MG63 (cell line): ENCODE results near the gene BCL11B. TPM values are rescaled to one million over a fixed set of nuclear protein-coding genes. Genes with fewer than 3 reads are reported as not detected.
"Not testable (repeated sequence)": the region's sequence is repeated elsewhere in the genome, so short reads cannot be mapped to it uniquely, and the experiment has no call there.

Experiments
- DNase-seq: peaks from one replicate; pipeline ENCODE4 v3.0.0-alpha.2; 2020
- H3K27me3 ChIP-seq: fragments of 250-450 bp; sonication (Bioruptor Pico); 2 replicates; pipeline ENCODE4 v1.5.1; 2020; ENCODE audit warnings: mild to moderate bottlenecking, moderate library complexity
- H3K36me3 ChIP-seq: fragments of 250-450 bp; sonication (Bioruptor Pico); 2 replicates; pipeline ENCODE4 v1.5.1; 2020; ENCODE audit warnings: mild to moderate bottlenecking, moderate library complexity
- H3K4me3 ChIP-seq: fragments of 250-450 bp; sonication (Bioruptor Pico); 2 replicates; pipeline ENCODE4 v1.5.1; 2020; ENCODE audit warnings: mild to moderate bottlenecking, moderate library complexity
- H3K9me3 ChIP-seq: fragments of 250-450 bp; sonication (Bioruptor Pico); 2 replicates; pipeline ENCODE4 v1.5.1; 2020; ENCODE audit warnings: mild to moderate bottlenecking, moderate library complexity
- total RNA-seq: library from RNA; depleted of rRNA; stranded (reverse); fragments of >200 nt; shearing (Covaris generic); gene quantifications from 2 replicates; pipeline ENCODE4 v1.2.3, GENCODE V29; 2014; ENCODE audit warnings: low replicate concordance

Gene BCL11B
- total RNA-seq, 1 experiment from 2014 or later, result not detected

- no peak for DNase-seq
These were observed 80.5 kb downstream of the BCL11B start for GRCh38 chr14:99191395-99192027.

GRCh38 chr14:99190696-99191394, 81.2 kb downstream of the BCL11B start:
- DNase-seq, result no peak
- H3K27me3 ChIP-seq, result no peaks in the 10 kb centered on the region
- H3K9me3 ChIP-seq, result no peaks in the 10 kb centered on the region
- H3K4me3 ChIP-seq, result no peak overlapping the region
- H3K36me3 ChIP-seq, result no peaks in the 10 kb centered on the region

More at GRCh38 chr14:99191395-99192027, 80.5 kb downstream of the BCL11B start:
- Histone ChIP-seq H3K9me3 (no peaks in the 10 kb centered on the region), H3K4me3 (peak overlapping the region; percentile 35), H3K27me3 (no peaks in the 10 kb centered on the region), H3K36me3 (no peaks in the 10 kb centered on the region)

GRCh38 chr14:99189201-99189801, 82.7 kb downstream of the BCL11B start:
- no peak for DNase-seq
- no peak overlapping the region for H3K4me3 ChIP-seq
- H3K36me3 ChIP-seq, result no peaks in the 10 kb centered on the region
- H3K27me3 ChIP-seq, result no peaks in the 10 kb centered on the region
- no peaks in the 10 kb centered on the region for H3K9me3 ChIP-seq

- no peak for DNase-seq
- no peaks in the 10 kb centered on the region for H3K36me3 ChIP-seq
- H3K9me3 ChIP-seq, result no peaks in the 10 kb centered on the region
- H3K27me3 ChIP-seq, result no peaks in the 10 kb centered on the region
- no peak overlapping the region for H3K4me3 ChIP-seq
These were observed 83.2 kb downstream of the BCL11B start for GRCh38 chr14:99188731-99189191.

GRCh38 chr14:99187858-99188257, 84.1 kb downstream of the BCL11B start:
- Histone ChIP-seq H3K4me3 (no peak overlapping the region), H3K27me3 (no peaks in the 10 kb centered on the region), H3K9me3 (no peaks in the 10 kb centered on the region), H3K36me3 (no peaks in the 10 kb centered on the region)
- no peak for DNase-seq

- no peaks in the 10 kb centered on the region for H3K27me3 ChIP-seq
- no peaks in the 10 kb centered on the region for H3K36me3 ChIP-seq
- H3K9me3 ChIP-seq, result no peaks in the 10 kb centered on the region
- DNase-seq, result no peak
- no peak overlapping the region for H3K4me3 ChIP-seq
These were observed 84.9 kb downstream of the BCL11B start for GRCh38 chr14:99186956-99187690.

GRCh38 chr14:99186336-99186735, 85.7 kb downstream of the BCL11B start:
- not testable (repeated sequence) for H3K9me3 ChIP-seq, H3K36me3 ChIP-seq, H3K4me3 ChIP-seq

GRCh38 chr14:99185436-99186068, 86.4 kb downstream of the BCL11B start:
- no peak overlapping the region for H3K4me3 ChIP-seq
- no peaks in the 10 kb centered on the region for H3K27me3 ChIP-seq
- DNase-seq, result no peak
- no peaks in the 10 kb centered on the region for H3K9me3 ChIP-seq
- no peaks in the 10 kb centered on the region for H3K36me3 ChIP-seq

More at GRCh38 chr14:99186336-99186735, 85.7 kb downstream of the BCL11B start:
- not testable (repeated sequence) for DNase-seq, H3K27me3 ChIP-seq

GRCh38 chr14:99183716-99184115, 88.3 kb downstream of the BCL11B start:
- H3K36me3 ChIP-seq, result no peaks in the 10 kb centered on the region
- H3K27me3 ChIP-seq, result no peaks in the 10 kb centered on the region
- no peak for DNase-seq
- no peak overlapping the region for H3K4me3 ChIP-seq
- H3K9me3 ChIP-seq, result no peaks in the 10 kb centered on the region

- no peaks in the 10 kb centered on the region for H3K9me3 ChIP-seq
- DNase-seq, result no peak
- no peak overlapping the region for H3K4me3 ChIP-seq
- H3K36me3 ChIP-seq, result no peaks in the 10 kb centered on the region
- H3K27me3 ChIP-seq, result no peaks in the 10 kb centered on the region
These were observed 88.7 kb downstream of the BCL11B start for GRCh38 chr14:99183311-99183710.

- no peak overlapping the region for H3K4me3 ChIP-seq
- no peaks in the 10 kb centered on the region for H3K27me3 ChIP-seq
- no peaks in the 10 kb centered on the region for H3K9me3 ChIP-seq
- H3K36me3 ChIP-seq, result no peaks in the 10 kb centered on the region
- DNase-seq, result no peak
These were observed 89.3 kb downstream of the BCL11B start for GRCh38 chr14:99182548-99183250.

GRCh38 chr14:99181804-99182520, 90.0 kb downstream of the BCL11B start:
- H3K4me3 ChIP-seq, result no peak overlapping the region
- no peaks in the 10 kb centered on the region for H3K9me3 ChIP-seq
- no peaks in the 10 kb centered on the region for H3K27me3 ChIP-seq
- H3K36me3 ChIP-seq, result no peaks in the 10 kb centered on the region
- DNase-seq, result no peak

- DNase-seq, result no peak
- Histone ChIP-seq H3K36me3 (no peaks in the 10 kb centered on the region), H3K27me3 (no peaks in the 10 kb centered on the region), H3K9me3 (no peaks in the 10 kb centered on the region), H3K4me3 (no peak overlapping the region)
These were observed 90.8 kb downstream of the BCL11B start for GRCh38 chr14:99181241-99181640.

- no peaks in the 10 kb centered on the region for H3K27me3 ChIP-seq
- H3K4me3 ChIP-seq, result no peak overlapping the region
- no peaks in the 10 kb centered on the region for H3K36me3 ChIP-seq
- no peaks in the 10 kb centered on the region for H3K9me3 ChIP-seq
- no peak for DNase-seq
These were observed 92.1 kb downstream of the BCL11B start for GRCh38 chr14:99179946-99180345.

GRCh38 chr14:99179506-99179905, 92.5 kb downstream of the BCL11B start:
- Histone ChIP-seq H3K9me3 (no peaks in the 10 kb centered on the region), H3K27me3 (no peaks in the 10 kb centered on the region), H3K4me3 (no peak overlapping the region), H3K36me3 (no peaks in the 10 kb centered on the region)
- no peak for DNase-seq
